IPS-20b (cell line): ENCODE measurements around the gene LAIR2.
"Not testable (repeated sequence)": the region's sequence is repeated elsewhere in the genome, so short reads cannot be mapped to it uniquely, and the experiment has no call there.

Source experiments
- H3K27ac ChIP-seq: one replicate; pipeline ENCODE4 v1.5.1; 2013; ENCODE audit warnings: low read length
- H3K27me3 ChIP-seq: 2 replicates; pipeline ENCODE4 v1.6.1; 2013; ENCODE audit warnings: mild to moderate bottlenecking, low read length, inconsistent platforms; ENCODE audit not compliant: insufficient read depth
- H3K36me3 ChIP-seq: 2 replicates; pipeline ENCODE4 v1.6.1; 2013; ENCODE audit warnings: low read depth, mild to moderate bottlenecking, inconsistent platforms, low read length, moderate library complexity; ENCODE audit not compliant: insufficient read depth
- H3K4me1 ChIP-seq: 2 replicates; pipeline ENCODE4 v1.6.1; 2013; ENCODE audit warnings: mild to moderate bottlenecking, control low read depth, inconsistent platforms, low read length, moderate library complexity; ENCODE audit not compliant: insufficient read depth
- H3K4me3 ChIP-seq: 2 replicates; pipeline ENCODE4 v1.5.1; 2013; ENCODE audit warnings: mild to moderate bottlenecking, low read length, inconsistent platforms
- H3K9ac ChIP-seq: 2 replicates; pipeline ENCODE4 v1.6.1; 2013; ENCODE audit warnings: low read depth, mild to moderate bottlenecking, inconsistent platforms, low read length, moderate library complexity
- H3K9me3 ChIP-seq: 2 replicates; pipeline ENCODE4 v1.6.1; 2013; ENCODE audit warnings: mild to moderate bottlenecking, low read depth, low read length, inconsistent platforms; ENCODE audit not compliant: insufficient read depth

LAIR2 gene

GRCh38 chr19:54482889-54483288 lies 19.7 kb upstream of the LAIR2 start:
- H3K9me3 ChIP-seq, result no peaks in the 10 kb centered on the region
- no peaks in the 10 kb centered on the region for H3K4me1 ChIP-seq
- H3K4me3 ChIP-seq, result no peak overlapping the region
- no peaks in the 10 kb centered on the region for H3K36me3 ChIP-seq
- H3K27me3 ChIP-seq, result no peaks in the 10 kb centered on the region
- H3K27ac ChIP-seq, result no peak overlapping the region
- H3K9ac ChIP-seq, result no peak overlapping the region

DNA sequence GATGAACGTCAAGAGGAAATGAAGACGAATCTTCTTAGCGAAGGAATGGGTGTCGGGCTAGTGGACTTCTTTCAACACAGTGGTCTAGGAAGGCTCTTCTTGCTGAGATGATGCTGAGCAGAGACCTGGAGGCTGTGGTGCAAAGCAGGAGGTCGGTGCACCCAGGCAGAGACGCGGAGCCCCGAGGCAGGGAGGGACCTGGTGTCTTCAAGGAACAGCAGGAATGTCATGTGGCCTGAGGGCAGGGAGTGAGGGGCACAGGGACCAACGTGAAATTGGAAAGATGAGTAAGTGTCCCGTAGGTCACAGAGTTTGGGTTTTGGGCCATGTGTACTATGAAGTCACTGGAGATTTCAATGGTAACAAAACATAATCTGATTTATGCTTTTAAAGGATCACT lies 18.2 kb upstream of the LAIR2 start:
- no peaks in the 10 kb centered on the region for H3K4me1 ChIP-seq
- peaks cover 7% of the 10 kb centered on the region; the same call in 1 of the 2 replicates for H3K9me3 ChIP-seq
- no peak overlapping the region for H3K4me3 ChIP-seq
- no peaks in the 10 kb centered on the region for H3K27me3 ChIP-seq
- H3K9ac ChIP-seq, result no peak overlapping the region
- no peaks in the 10 kb centered on the region for H3K36me3 ChIP-seq
- no peak overlapping the region for H3K27ac ChIP-seq

- H3K4me3 ChIP-seq, result no peak overlapping the region
- H3K4me1 ChIP-seq, result no peaks in the 10 kb centered on the region
- H3K36me3 ChIP-seq, result no peaks in the 10 kb centered on the region
- H3K27ac ChIP-seq, result no peak overlapping the region
- peaks cover 16% of the 10 kb centered on the region for H3K9me3 ChIP-seq
- no peaks in the 10 kb centered on the region for H3K27me3 ChIP-seq
- no peak overlapping the region for H3K9ac ChIP-seq
These were observed 16.8 kb upstream of the LAIR2 start for GRCh38 chr19:54485851-54486250.

DNA sequence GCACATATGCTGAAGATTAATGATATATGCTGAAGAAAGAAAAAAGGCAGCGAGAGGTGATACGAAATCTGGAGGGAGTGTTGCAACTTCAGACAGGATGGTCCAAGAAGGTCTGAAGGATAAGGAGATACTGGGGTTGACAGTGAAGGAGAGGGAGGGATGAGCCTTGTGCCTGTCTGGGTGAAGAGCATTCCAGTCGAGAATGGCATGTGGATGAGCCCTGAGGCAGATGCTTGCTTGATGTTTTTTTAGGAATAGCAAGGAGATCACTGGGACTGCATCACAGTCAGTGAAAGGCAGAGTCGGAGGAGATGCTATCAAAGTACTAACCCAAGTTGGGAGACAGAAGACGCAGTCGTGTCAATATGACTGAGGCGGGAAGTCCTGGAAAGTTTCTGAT lies 13.3 kb upstream of the LAIR2 start:
- Histone ChIP-seq H3K27me3 (no peaks in the 10 kb centered on the region), H3K27ac (no peak overlapping the region), H3K36me3 (no peaks in the 10 kb centered on the region), H3K4me1 (no peaks in the 10 kb centered on the region), H3K4me3 (no peak overlapping the region), H3K9me3 (peaks cover 30% of the 10 kb centered on the region), H3K9ac (no peak overlapping the region)

- H3K9ac ChIP-seq, result no peak overlapping the region
- H3K9me3 ChIP-seq, result peaks cover 30% of the 10 kb centered on the region
- no peaks in the 10 kb centered on the region for H3K36me3 ChIP-seq
- H3K4me3 ChIP-seq, result no peak overlapping the region
- no peaks in the 10 kb centered on the region for H3K4me1 ChIP-seq
- H3K27ac ChIP-seq, result no peak overlapping the region
- no peaks in the 10 kb centered on the region for H3K27me3 ChIP-seq
These were observed 12.9 kb upstream of the LAIR2 start for GRCh38 chr19:54489766-54490165.

GRCh38 chr19:54492568-54492967 lies 10.1 kb upstream of the LAIR2 start:
- Histone ChIP-seq H3K27me3 (no peaks in the 10 kb centered on the region), H3K36me3 (no peaks in the 10 kb centered on the region), H3K4me1 (no peaks in the 10 kb centered on the region), H3K4me3 (no peak overlapping the region), H3K27ac (no peak overlapping the region), H3K9ac (no peak overlapping the region), H3K9me3 (peaks cover 45% of the 10 kb centered on the region)

- not testable (repeated sequence) for H3K4me3 ChIP-seq, H3K36me3 ChIP-seq, H3K9ac ChIP-seq, H3K27ac ChIP-seq, H3K4me1 ChIP-seq, H3K27me3 ChIP-seq
- H3K9me3 ChIP-seq, result peaks cover 45% of the 10 kb centered on the region
These were observed 9.6 kb upstream of the LAIR2 start for GRCh38 chr19:54493056-54493455.

GRCh38 chr19:54493967-54494585 lies 8.6 kb upstream of the LAIR2 start:
- Histone ChIP-seq H3K36me3 (no peaks in the 10 kb centered on the region), H3K27me3 (no peaks in the 10 kb centered on the region), H3K9me3 (peaks cover 43% of the 10 kb centered on the region)

GRCh38 chr19:54495284-54495683 lies 7.3 kb upstream of the LAIR2 start:
- not testable (repeated sequence) for H3K27ac ChIP-seq, H3K4me3 ChIP-seq, H3K9ac ChIP-seq, H3K4me1 ChIP-seq, H3K36me3 ChIP-seq, H3K27me3 ChIP-seq
- H3K9me3 ChIP-seq, result peaks cover 38% of the 10 kb centered on the region

More at GRCh38 chr19:54493967-54494585, 8.6 kb upstream of the LAIR2 start:
- H3K9ac ChIP-seq, result no peak overlapping the region
- no peak overlapping the region for H3K4me3 ChIP-seq
- no peak overlapping the region for H3K27ac ChIP-seq
- no peaks in the 10 kb centered on the region for H3K4me1 ChIP-seq

- peaks cover 49% of the 10 kb centered on the region for H3K9me3 ChIP-seq
- not testable (repeated sequence) for H3K27me3 ChIP-seq, H3K9ac ChIP-seq, H3K27ac ChIP-seq, H3K4me3 ChIP-seq, H3K4me1 ChIP-seq, H3K36me3 ChIP-seq
These were observed 4.7 kb upstream of the LAIR2 start for GRCh38 chr19:54497747-54498450.

GRCh38 chr19:54498451-54498772 lies 4.2 kb upstream of the LAIR2 start:
- H3K4me3 ChIP-seq, H3K27me3 ChIP-seq, H3K9ac ChIP-seq, H3K4me1 ChIP-seq, H3K27ac ChIP-seq, H3K36me3 ChIP-seq: not testable (repeated sequence)
- peaks cover 48% of the 10 kb centered on the region for H3K9me3 ChIP-seq

GRCh38 chr19:54505542-54505941 lies 2.9 kb downstream of the LAIR2 start:
- not testable (repeated sequence) for H3K4me3 ChIP-seq, H3K4me1 ChIP-seq, H3K27ac ChIP-seq, H3K9ac ChIP-seq, H3K27me3 ChIP-seq, H3K36me3 ChIP-seq
- H3K9me3 ChIP-seq, result peaks cover 31% of the 10 kb centered on the region
